GM12872 (cell line): ENCODE results near the gene HIP1R.

Experiments
- CTCF ChIP-seq: IDR thresholded peaks from 3 replicates; pipeline ENCODE4 v1.5.1; 2011; ENCODE audit warnings: low read depth, mild to moderate bottlenecking, low read length, moderate library complexity; ENCODE audit not compliant: insufficient read depth

Gene HIP1R

DNA sequence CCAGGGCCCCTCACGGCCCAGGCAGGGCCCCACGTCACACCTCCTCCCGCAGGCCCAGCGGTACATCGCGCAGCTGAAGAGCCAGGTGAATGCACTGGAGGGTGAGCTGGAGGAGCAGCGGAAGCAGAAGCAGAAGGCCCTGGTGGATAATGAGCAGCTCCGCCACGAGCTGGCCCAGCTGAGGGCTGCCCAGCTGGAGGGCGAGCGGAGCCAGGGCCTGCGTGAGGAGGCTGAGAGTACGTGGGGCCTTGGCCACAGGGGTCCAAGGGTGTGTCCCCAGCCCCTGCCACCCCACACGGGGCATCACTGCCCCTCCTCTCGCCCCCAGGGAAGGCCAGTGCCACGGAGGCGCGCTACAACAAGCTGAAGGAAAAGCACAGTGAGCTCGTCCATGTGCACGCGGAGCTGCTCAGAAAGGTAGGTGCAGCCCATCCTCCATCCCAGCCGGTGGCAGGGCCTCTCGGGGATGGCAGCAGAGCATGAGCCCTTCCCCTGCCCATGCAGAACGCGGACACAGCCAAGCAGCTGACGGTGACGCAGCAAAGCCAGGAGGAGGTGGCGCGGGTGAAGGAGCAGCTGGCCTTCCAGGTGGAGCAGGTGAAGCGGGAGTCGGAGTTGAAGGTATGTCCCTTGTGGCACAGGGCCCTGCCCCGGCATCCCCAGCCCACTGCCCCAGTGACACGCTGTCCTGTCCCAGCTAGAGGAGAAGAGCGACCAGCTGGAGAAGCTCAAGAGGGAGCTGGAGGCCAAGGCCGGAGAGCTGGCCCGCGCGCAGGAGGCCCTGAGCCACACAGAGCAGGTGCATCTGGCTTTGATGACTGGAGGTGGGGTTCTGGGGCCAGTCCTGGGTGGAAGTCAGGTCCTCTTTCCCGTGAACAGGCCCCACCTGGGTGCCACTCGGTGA is 20.9 kb downstream of the HIP1R start:
- no peak for TF ChIP-seq CTCF

- no peak for TF ChIP-seq CTCF
These were observed 21.9 kb downstream of the HIP1R start for GRCh38 chr12:122856999-122857671.

DNA sequence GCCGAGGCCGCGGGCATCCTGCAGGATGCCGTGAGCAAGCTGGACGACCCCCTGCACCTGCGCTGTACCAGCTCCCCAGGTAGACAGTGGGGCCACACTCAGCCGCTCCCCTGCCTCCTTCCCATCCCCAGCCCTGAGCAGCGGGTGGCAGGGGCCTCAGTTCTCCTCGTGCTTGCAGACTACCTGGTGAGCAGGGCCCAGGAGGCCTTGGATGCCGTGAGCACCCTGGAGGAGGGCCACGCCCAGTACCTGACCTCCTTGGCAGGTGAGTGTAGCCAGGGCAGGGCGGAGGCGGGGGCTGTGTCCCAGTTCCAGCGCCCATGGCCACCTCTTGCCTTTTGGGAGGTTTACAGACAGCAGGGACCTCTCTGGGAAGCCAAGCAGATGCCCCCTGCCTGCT is 22.9 kb downstream of the HIP1R start:
- TF ChIP-seq CTCF = no peak

- no peak for TF ChIP-seq CTCF
These were observed 23.5 kb downstream of the HIP1R start for GRCh38 chr12:122858591-122859302.

GRCh38 chr12:122859303-122860039 is 24.2 kb downstream of the HIP1R start:
- TF ChIP-seq CTCF = no peak

GRCh38 chr12:122860040-122860853 is 25.0 kb downstream of the HIP1R start:
- peak; percentile 90 for TF ChIP-seq CTCF
